IMR-90 (cell line): ENCODE measurements around the gene PITX2. TPM values are rescaled to one million over a fixed set of nuclear protein-coding genes. Genes with fewer than 3 reads are reported as not detected.

Experiments
- ATAC-seq: fragments of 200-7000 bp; cut with Tn5 transposase; 2 replicates; pipeline ENCODE4 v1.9.1; 2020; ENCODE audit warnings: low read depth, mild to moderate bottlenecking, moderate library complexity
- BruUV-seq: library from RNA; stranded (reverse); fragments of 400-500 nt; replicated peaks from 2 replicates; lab custom pipeline; 2021; lab: Mats Ljungman, UMichigan
- CTCF ChIA-PET: fragments of 300-600 bp; formaldehyde crosslinking; extraction: SDS; loops from one replicate; lab custom pipeline; 2021; ENCODE audit warnings: antibody characterized with exemption; lab: Yijun Ruan, JAX
- POLR2A ChIA-PET: fragments of 300-600 bp; sonication (Branson Sonifier 250); formaldehyde crosslinking; loops from one replicate; lab custom pipeline; 2022; ENCODE audit warnings: antibody characterized with exemption; ENCODE audit not compliant: unreplicated experiment; lab: Charles Lee
- DNase-seq: peaks from one replicate; pipeline ENCODE4 v3.0.0; 2013
- H2AFZ ChIP-seq: replicated peaks from 2 replicates; pipeline ENCODE3; 2013; ENCODE audit warnings: low read length, mild to moderate bottlenecking; ENCODE audit not compliant: poor library complexity
- H2AK5ac ChIP-seq: 2 replicates; pipeline ENCODE4 v1.6.1; 2013; ENCODE audit warnings: low read depth, low read length, inconsistent platforms
- H2AK9ac ChIP-seq: replicated peaks from 2 replicates; pipeline ENCODE3; 2013; ENCODE audit warnings: mild to moderate bottlenecking, low read depth, low read length, moderate library complexity; ENCODE audit not compliant: poor library complexity
- H2BK120ac ChIP-seq: 2 replicates; pipeline ENCODE4 v1.6.1; 2013; ENCODE audit warnings: low read depth, low read length, inconsistent platforms
- H2BK15ac ChIP-seq: 3 replicates; pipeline ENCODE4 v1.6.1; 2013; ENCODE audit warnings: low read depth, low read length, inconsistent platforms
- H2BK20ac ChIP-seq: 2 replicates; pipeline ENCODE4 v1.6.1; 2013; ENCODE audit warnings: low read depth, mild to moderate bottlenecking, inconsistent platforms, low read length, moderate library complexity
- H2BK5ac ChIP-seq: 2 replicates; pipeline ENCODE4 v1.6.1; 2013; ENCODE audit warnings: mild to moderate bottlenecking, low read depth, low read length, inconsistent platforms; ENCODE audit not compliant: poor library complexity, severe bottlenecking
- H3K14ac ChIP-seq: replicated peaks from 2 replicates; pipeline ENCODE4 v1.6.1; 2013; ENCODE audit warnings: low read depth, low read length, inconsistent platforms
- H3K18ac ChIP-seq: 2 replicates; pipeline ENCODE4 v1.6.1; 2013; ENCODE audit warnings: low read depth, low read length, control low read depth
- H3K23ac ChIP-seq: 2 replicates; pipeline ENCODE4 v1.6.1; 2013; ENCODE audit warnings: low read depth, low read length, inconsistent platforms
- H3K27ac ChIP-seq: 2 replicates; pipeline ENCODE4 v1.5.1; 2013; ENCODE audit warnings: mild to moderate bottlenecking, control low read depth, low read length; ENCODE audit not compliant: insufficient read depth
- H3K27me3 ChIP-seq: 2 replicates; pipeline ENCODE4 v1.6.1; 2013; ENCODE audit warnings: low read length; ENCODE audit not compliant: control insufficient read depth, insufficient read depth
- H3K36me3 ChIP-seq: 2 replicates; pipeline ENCODE4 v1.6.1; 2013; ENCODE audit warnings: low read length, mixed read lengths; ENCODE audit not compliant: control insufficient read depth, insufficient read depth
- H3K4ac ChIP-seq: 2 replicates; pipeline ENCODE4 v1.6.1; 2013; ENCODE audit warnings: low read depth, low read length, inconsistent platforms
- H3K4me1 ChIP-seq: 2 replicates; pipeline ENCODE4 v1.6.1; 2013; ENCODE audit warnings: low read length, mixed read lengths; ENCODE audit not compliant: control insufficient read depth, insufficient read depth
- H3K4me2 ChIP-seq: 2 replicates; pipeline ENCODE4 v1.6.1; 2013; ENCODE audit warnings: low read depth, mild to moderate bottlenecking, control low read depth, low read length, moderate library complexity
- H3K4me3 ChIP-seq: 2 replicates; pipeline ENCODE4 v1.5.1; 2013; ENCODE audit warnings: low read depth, mild to moderate bottlenecking, control low read depth, low read length, moderate library complexity; ENCODE audit not compliant: insufficient read depth
- H3K56ac ChIP-seq: 2 replicates; pipeline ENCODE4 v1.6.1; 2013; ENCODE audit warnings: low read length, inconsistent platforms; ENCODE audit not compliant: insufficient read depth; ENCODE audit errors: extremely low read depth
- H3K79me1 ChIP-seq, 2 experiments: 2 replicates each; pipeline ENCODE4 v1.6.1; 2013; ENCODE audit warnings: low read length in 2 of 2, inconsistent platforms in 1 of 2, low read depth in 1 of 2
- H3K9ac ChIP-seq: 2 replicates; pipeline ENCODE4 v1.6.1; 2013; ENCODE audit warnings: low read depth, low read length, control low read depth
- H3K9me1 ChIP-seq: 2 replicates; pipeline ENCODE4 v1.6.1; 2013; ENCODE audit warnings: low read length, inconsistent platforms; ENCODE audit not compliant: insufficient read depth
- H3K9me3 ChIP-seq: 2 replicates; pipeline ENCODE4 v1.6.1; 2013; ENCODE audit warnings: low read length; ENCODE audit not compliant: control insufficient read depth, insufficient read depth
- H4K20me1 ChIP-seq: 2 replicates; pipeline ENCODE4 v1.6.1; 2013; ENCODE audit warnings: low read length, inconsistent platforms; ENCODE audit not compliant: insufficient read depth
- H4K5ac ChIP-seq: 2 replicates; pipeline ENCODE4 v1.6.1; 2013; ENCODE audit warnings: mild to moderate bottlenecking, low read depth, low read length, control low read depth
- H4K8ac ChIP-seq, 2 experiments: 2 replicates each; pipeline ENCODE4 v1.6.1; 2013; ENCODE audit warnings: low read depth in 2 of 2, low read length in 2 of 2, control low read depth in 1 of 2, inconsistent platforms in 1 of 2
- H4K91ac ChIP-seq: 2 replicates; pipeline ENCODE4 v1.6.1; 2013; ENCODE audit warnings: low read depth, low read length, inconsistent platforms; ENCODE audit not compliant: insufficient read depth
- BHLHE40 ChIP-seq: fragments of 150-350 bp; IDR thresholded peaks from 2 replicates; pipeline ENCODE4 v1.6.1; 2016; ENCODE audit warnings: mild to moderate bottlenecking, low read depth, low read length
- CEBPB ChIP-seq: IDR thresholded peaks from 2 replicates; pipeline ENCODE4 v1.6.1; 2012; ENCODE audit warnings: low read depth, low read length, improper control_type of control experiment
- CHD1 ChIP-seq: IDR thresholded peaks from 2 replicates; pipeline ENCODE4 v1.6.1; 2012; ENCODE audit warnings: low read depth, low read length, improper control_type of control experiment
- FOS ChIP-seq: fragments of 150-350 bp; IDR thresholded peaks from 2 replicates; pipeline ENCODE4 v1.6.1; 2016; ENCODE audit warnings: low read depth, low read length
- MAFK ChIP-seq: IDR thresholded peaks from 2 replicates; pipeline ENCODE4 v1.6.1; 2012; ENCODE audit warnings: low read depth, low read length, improper control_type of control experiment
- MAZ ChIP-seq: IDR thresholded peaks from 2 replicates; pipeline ENCODE4 v1.6.1; 2012; ENCODE audit warnings: low read depth, mild to moderate bottlenecking, low read length, improper control_type of control experiment, moderate library complexity, borderline replicate concordance
- MXI1 ChIP-seq: IDR thresholded peaks from 2 replicates; pipeline ENCODE4 v1.6.1; 2012; ENCODE audit warnings: low read depth, mild to moderate bottlenecking, low read length, moderate library complexity, borderline replicate concordance
- NFE2L2 ChIP-seq: fragments of 150-350 bp; IDR thresholded peaks from 2 replicates; pipeline ENCODE4 v1.6.1; 2016; ENCODE audit warnings: low read depth, mild to moderate bottlenecking, low read length
- POLR2A ChIP-seq: IDR thresholded peaks from 2 replicates; pipeline ENCODE4 v1.6.1; 2012; ENCODE audit warnings: mild to moderate bottlenecking, low read depth, low read length
- RAD21 ChIP-seq: IDR thresholded peaks from 2 replicates; pipeline ENCODE4 v1.6.1; 2012; ENCODE audit warnings: low read length, improper control_type of control experiment
- RCOR1 ChIP-seq: IDR thresholded peaks from 2 replicates; pipeline ENCODE4 v1.6.1; 2012; ENCODE audit warnings: mild to moderate bottlenecking, low read length, improper control_type of control experiment; ENCODE audit not compliant: insufficient replicate concordance
- RFX5 ChIP-seq: IDR thresholded peaks from 2 replicates; pipeline ENCODE4 v1.8.0; 2012; ENCODE audit warnings: low read depth, mild to moderate bottlenecking, low read length, moderate library complexity
- SMC3 ChIP-seq: fragments of 150-350 bp; IDR thresholded peaks from 2 replicates; pipeline ENCODE4 v1.6.1; 2016; ENCODE audit warnings: low read depth, mild to moderate bottlenecking, antibody characterized with exemption, low read length, moderate library complexity
- dilution Hi-C: fragments of 300-500 bp; cut with HindIII; formaldehyde crosslinking; loops from one replicate; pipeline ENCODE4 v1.14.3; 2018; ENCODE audit warnings: low sequenced_read_pairs; ENCODE audit not compliant: unreplicated experiment
- in situ Hi-C: fragments of 300-500 bp; cut with MboI; formaldehyde crosslinking; loops from 3 replicates; pipeline ENCODE4 v1.14.3; 2019; ENCODE audit warnings: low sequenced_read_pairs, inconsistent platforms, mixed read lengths
- intact Hi-C: fragments of 100-400 bp; cut with micrococcal nuclease; formaldehyde crosslinking; loops from 2 replicates; pipeline ENCODE4 v1.10.0; 2022
- polyA plus RNA-seq, 3 experiments: library from polyadenylated mRNA; depleted of rRNA; stranded (reverse); fragments of >200 nt; gene quantifications; 2 replicates each; pipeline ENCODE4 v1.2.3, GENCODE V29; 2012; ENCODE audit warnings: low replicate concordance in 1 of 3
- total RNA-seq: library from RNA; depleted of rRNA; stranded (reverse); fragments of >200 nt; gene quantifications from 2 replicates; pipeline ENCODE4 v1.2.3, GENCODE V29; 2012
- TF ChIP-seq, protein P1 (sequence below): fragments of 150-350 bp; IDR thresholded peaks from 2 replicates; pipeline ENCODE4 v1.6.1; 2017; ENCODE audit warnings: mild to moderate bottlenecking, antibody characterized with exemption, low read length, low read depth
- TF ChIP-seq, protein P2 (sequence below): conservative IDR thresholded peaks from 2 replicates; pipeline ENCODE4 v1.5.1; 2012; ENCODE audit warnings: mild to moderate bottlenecking, low read depth, low read length, improper control_type of control experiment
- TF ChIP-seq, protein P3 (sequence below): fragments of 150-350 bp; IDR thresholded peaks from 2 replicates; pipeline ENCODE4 v1.6.1; 2016; ENCODE audit warnings: low read depth, mild to moderate bottlenecking, low read length, moderate library complexity, borderline replicate concordance

PITX2 gene
- total and polyA plus RNA-seq, 2 of the 4 experiments (the other 2 are of a cell fraction), result 3.0 to 6.3 TPM

DNA sequence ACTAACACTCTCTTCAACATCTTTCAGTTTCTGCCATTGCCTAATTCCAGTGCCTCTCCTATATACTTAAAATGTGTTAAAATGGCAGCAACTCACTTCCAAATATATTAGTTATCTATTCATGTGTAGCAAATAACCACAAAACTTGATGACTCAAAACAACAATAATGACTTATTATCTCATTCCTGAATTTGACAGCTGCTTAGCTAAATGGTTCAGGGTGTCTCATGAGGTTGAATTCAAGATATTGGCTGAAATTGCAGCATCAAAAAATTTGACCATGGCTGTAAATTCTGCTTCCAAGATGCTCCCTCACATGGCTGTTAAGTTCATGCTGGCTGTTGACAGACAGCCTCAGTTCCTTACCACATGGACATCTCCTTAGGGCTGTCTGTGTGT, 25.3 kb downstream of the PITX2 start:
- DNase-seq, result no peak
- Histone ChIP-seq H3K23ac (no peak overlapping the region), H3K9ac (no peak overlapping the region), H3K27ac (no peak overlapping the region), H3K14ac (no peak overlapping the region), H2BK120ac (no peak overlapping the region), H2BK5ac (no peak overlapping the region), H3K79me1 (no peaks in the 10 kb centered on the region), H3K9me3 (no peaks in the 10 kb centered on the region), H2BK20ac (no peak overlapping the region), H3K56ac (no peak overlapping the region), H2BK15ac (no peak overlapping the region), H3K18ac (no peak overlapping the region), H3K4me2 (no peak overlapping the region), H3K4me1 (no peaks in the 10 kb centered on the region), H3K9me1 (no peaks in the 10 kb centered on the region), H2AFZ (no peak overlapping the region), H4K20me1 (no peaks in the 10 kb centered on the region), H2AK9ac (no peak overlapping the region), H4K91ac (no peak overlapping the region), H3K27me3 (no peaks in the 10 kb centered on the region), H2AK5ac (no peak overlapping the region), H3K4ac (no peak overlapping the region), H3K4me3 (no peak overlapping the region), H4K5ac (no peak overlapping the region), H4K8ac (no peak overlapping the region), H3K36me3 (no peaks in the 10 kb centered on the region)
- intact Hi-C loops, result no loop called here
- CTCF ChIA-PET, result interaction anchor here (0.8 kb wide), 1 partner anchor 11 kb away, joined by 3 read pairs; no protein-coding TSS in a partner anchor
- no peak for TF ChIP-seq POLR2A
- no peak for TF ChIP-seq CHD1
- TF ChIP-seq FOS, result no peak
- TF ChIP-seq RFX5, result no peak
- TF ChIP-seq, protein P1, sequence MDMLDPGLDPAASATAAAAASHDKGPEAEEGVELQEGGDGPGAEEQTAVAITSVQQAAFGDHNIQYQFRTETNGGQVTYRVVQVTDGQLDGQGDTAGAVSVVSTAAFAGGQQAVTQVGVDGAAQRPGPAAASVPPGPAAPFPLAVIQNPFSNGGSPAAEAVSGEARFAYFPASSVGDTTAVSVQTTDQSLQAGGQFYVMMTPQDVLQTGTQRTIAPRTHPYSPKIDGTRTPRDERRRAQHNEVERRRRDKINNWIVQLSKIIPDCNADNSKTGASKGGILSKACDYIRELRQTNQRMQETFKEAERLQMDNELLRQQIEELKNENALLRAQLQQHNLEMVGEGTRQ, result no peak
- TF ChIP-seq CEBPB, result no peak
- TF ChIP-seq, protein P2, sequence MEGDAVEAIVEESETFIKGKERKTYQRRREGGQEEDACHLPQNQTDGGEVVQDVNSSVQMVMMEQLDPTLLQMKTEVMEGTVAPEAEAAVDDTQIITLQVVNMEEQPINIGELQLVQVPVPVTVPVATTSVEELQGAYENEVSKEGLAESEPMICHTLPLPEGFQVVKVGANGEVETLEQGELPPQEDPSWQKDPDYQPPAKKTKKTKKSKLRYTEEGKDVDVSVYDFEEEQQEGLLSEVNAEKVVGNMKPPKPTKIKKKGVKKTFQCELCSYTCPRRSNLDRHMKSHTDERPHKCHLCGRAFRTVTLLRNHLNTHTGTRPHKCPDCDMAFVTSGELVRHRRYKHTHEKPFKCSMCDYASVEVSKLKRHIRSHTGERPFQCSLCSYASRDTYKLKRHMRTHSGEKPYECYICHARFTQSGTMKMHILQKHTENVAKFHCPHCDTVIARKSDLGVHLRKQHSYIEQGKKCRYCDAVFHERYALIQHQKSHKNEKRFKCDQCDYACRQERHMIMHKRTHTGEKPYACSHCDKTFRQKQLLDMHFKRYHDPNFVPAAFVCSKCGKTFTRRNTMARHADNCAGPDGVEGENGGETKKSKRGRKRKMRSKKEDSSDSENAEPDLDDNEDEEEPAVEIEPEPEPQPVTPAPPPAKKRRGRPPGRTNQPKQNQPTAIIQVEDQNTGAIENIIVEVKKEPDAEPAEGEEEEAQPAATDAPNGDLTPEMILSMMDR, result no peak
- TF ChIP-seq MAZ, result no peak
- TF ChIP-seq NFE2L2, result no peak
- TF ChIP-seq RCOR1, result no peak
- no peak for TF ChIP-seq RAD21
- no peak for TF ChIP-seq BHLHE40
- no peak for TF ChIP-seq SMC3
- TF ChIP-seq, protein P3, sequence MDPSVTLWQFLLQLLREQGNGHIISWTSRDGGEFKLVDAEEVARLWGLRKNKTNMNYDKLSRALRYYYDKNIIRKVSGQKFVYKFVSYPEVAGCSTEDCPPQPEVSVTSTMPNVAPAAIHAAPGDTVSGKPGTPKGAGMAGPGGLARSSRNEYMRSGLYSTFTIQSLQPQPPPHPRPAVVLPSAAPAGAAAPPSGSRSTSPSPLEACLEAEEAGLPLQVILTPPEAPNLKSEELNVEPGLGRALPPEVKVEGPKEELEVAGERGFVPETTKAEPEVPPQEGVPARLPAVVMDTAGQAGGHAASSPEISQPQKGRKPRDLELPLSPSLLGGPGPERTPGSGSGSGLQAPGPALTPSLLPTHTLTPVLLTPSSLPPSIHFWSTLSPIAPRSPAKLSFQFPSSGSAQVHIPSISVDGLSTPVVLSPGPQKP, result no peak
- TF ChIP-seq MXI1, result no peak
- no peak for TF ChIP-seq MAFK
- no peak for ATAC-seq
- dilution Hi-C loops, result no loop called here
- in situ Hi-C loops, result no loop called here
- no TSS peak for BruUV-seq
- POLR2A ChIA-PET, result no interaction called here
